Uterus (tissue), 4 donors: ENCODE results near the gene NIM1K. TPM values are rescaled to one million over a fixed set of nuclear protein-coding genes. Genes with fewer than 3 reads are reported as not detected.
A peak's percentile ranks its signal among the peaks of the same experiment; 100 is the strongest.
"Not testable (repeated sequence)": the region's sequence is repeated elsewhere in the genome, so short reads cannot be mapped to it uniquely, and the experiment has no call there.

Source experiments
- DNase-seq, 2 donors: peaks; one replicate each; pipeline ENCODE4 v3.0.0-alpha.2; 2019 to 2020
- H3K27ac ChIP-seq, 2 donors: fragments of 200-600 bp; sonication (generic); 1 replicate in 1 of 2; 2 replicates in 1 of 2; pipeline ENCODE4 v1.5.1; 2016 to 2018
- H3K27me3 ChIP-seq, 2 donors: fragments of 200-600 bp; sonication (generic); one replicate each; pipeline ENCODE4 v1.5.1; 2018 to 2019; ENCODE audit warnings: control low read depth in 1 of 2
- H3K36me3 ChIP-seq, 2 donors: fragments of 200-600 bp; sonication (generic); one replicate each; pipeline ENCODE4 v1.5.1; 2019; ENCODE audit warnings: control low read depth in 1 of 2
- H3K4me1 ChIP-seq, 2 donors: fragments of 200-600 bp; sonication (generic); one replicate each; pipeline ENCODE4 v1.5.1; 2018 to 2019; ENCODE audit warnings: control low read depth in 1 of 2
- H3K4me3 ChIP-seq, 2 donors: fragments of 200-600 bp; sonication (generic); 1 replicate in 1 of 2; 2 replicates in 1 of 2; pipeline ENCODE4 v1.5.1; 2018 to 2019; ENCODE audit warnings: mild to moderate bottlenecking in 1 of 2
- H3K9me3 ChIP-seq, 2 donors: fragments of 200-600 bp; sonication (generic); one replicate each; pipeline ENCODE4 v1.5.1; 2019; ENCODE audit warnings: control low read depth in 1 of 2
- CTCF ChIP-seq, 4 experiments: fragments of 200-600 bp in 2 of 4; fragments of 450-650 bp in 2 of 4; sonication (generic) in 2 of 4; IDR thresholded peaks; one replicate each; pipeline ENCODE4 v1.5.1; 2016 to 2019; ENCODE audit warnings: antibody characterized with exemption in 4 of 4, mild to moderate bottlenecking in 2 of 4, moderate library complexity in 1 of 4
- POLR2A ChIP-seq, 2 donors: fragments of 450-650 bp; IDR thresholded peaks; one replicate each; pipeline ENCODE4 v1.6.1; 2016; ENCODE audit warnings: antibody characterized with exemption in 2 of 2, mild to moderate bottlenecking in 1 of 2, moderate library complexity in 1 of 2
- intact Hi-C: fragments of 100-400 bp; cut with DNase I; formaldehyde crosslinking; loops from one replicate; pipeline ENCODE4 v1.15.1; 2023; ENCODE audit warnings: low total_unique reads
- total RNA-seq, 4 donors: library from RNA; depleted of rRNA in 3 of 4; stranded (reverse); fragments of >200 nt in 3 of 4; gene quantifications; one replicate each; pipeline versions ENCODE4 v1.1.0 to v1.2.4, GENCODE V29; 2014 to 2023
- donor health status: DM: yes; HTN: yes; CAD: no.

Gene NIM1K
- total RNA-seq, 4 donors from 2014 or later = 0.26 to 0.79 (median 0.35) TPM; not detected in 1

GRCh38 chr5:43182421-43182820 lies 9.6 kb upstream of the NIM1K start:
- DNase-seq = no peak
- H3K27me3 ChIP-seq = no peaks in the 10 kb centered on the region
- H3K4me3 ChIP-seq = no peak overlapping the region
- intact Hi-C loops = no loop called here
- H3K36me3 ChIP-seq = no peaks in the 10 kb centered on the region
- H3K27ac ChIP-seq = no peak overlapping the region
- H3K4me1 ChIP-seq = no peaks in the 10 kb centered on the region
- no peaks in the 10 kb centered on the region for H3K9me3 ChIP-seq
- TF ChIP-seq CTCF (IDR thresholded peaks at IDR 0.05) (no peak), POLR2A (IDR thresholded peaks at IDR 0.05) (no peak)

- H3K9me3 ChIP-seq, H3K27ac ChIP-seq, H3K27me3 ChIP-seq, intact Hi-C loops, H3K4me1 ChIP-seq, H3K36me3 ChIP-seq, H3K4me3 ChIP-seq, DNase-seq: not testable (repeated sequence)
These were observed 8.9 kb upstream of the NIM1K start for GRCh38 chr5:43183101-43183500.

GRCh38 chr5:43190755-43191603 lies 1.0 kb upstream of the NIM1K start:
- TF ChIP-seq CTCF (IDR thresholded peaks at IDR 0.05) = no peak
- DNase-seq = no peak
- Histone ChIP-seq H3K27ac (no peak overlapping the region), H3K4me3 (no peak overlapping the region), H3K36me3 (no peaks in the 10 kb centered on the region), H3K27me3 (no peaks in the 10 kb centered on the region), H3K9me3 (no peaks in the 10 kb centered on the region), H3K4me1 (no peaks in the 10 kb centered on the region)
- intact Hi-C loops = no loop called here

GRCh38 chr5:43192558-43193180 lies 644 bp downstream of the NIM1K start:
- peak in 1 of 2 donors; percentile 37 for DNase-seq
- TF ChIP-seq POLR2A (IDR thresholded peaks at IDR 0.05) = no peak
- no peak for TF ChIP-seq CTCF (IDR thresholded peaks at IDR 0.05)
- H3K27ac ChIP-seq = peak overlapping the region in 1 of 2 donors; percentile 33
- no peaks in the 10 kb centered on the region for H3K27me3 ChIP-seq
- H3K9me3 ChIP-seq = no peaks in the 10 kb centered on the region
- peak overlapping the region; percentile 34 to 45 for H3K4me3 ChIP-seq
- H3K36me3 ChIP-seq = no peaks in the 10 kb centered on the region
- intact Hi-C loops = no loop called here
- H3K4me1 ChIP-seq = no peaks in the 10 kb centered on the region

- H3K27ac ChIP-seq = peak overlapping the region in 1 of 2 donors; percentile 33
These were observed 1.3 kb downstream of the NIM1K start for GRCh38 chr5:43193181-43193893.

GRCh38 chr5:43193894-43194265 lies 1.9 kb downstream of the NIM1K start:
- no peaks in the 10 kb centered on the region for H3K4me1 ChIP-seq
- no peak for DNase-seq
- no peak overlapping the region for H3K27ac ChIP-seq
- TF ChIP-seq CTCF (IDR thresholded peaks at IDR 0.05) (no peak), POLR2A (IDR thresholded peaks at IDR 0.05) (no peak)
- no peak overlapping the region for H3K4me3 ChIP-seq
- H3K27me3 ChIP-seq = no peaks in the 10 kb centered on the region
- intact Hi-C loops = no loop called here
- no peaks in the 10 kb centered on the region for H3K9me3 ChIP-seq
- no peaks in the 10 kb centered on the region for H3K36me3 ChIP-seq

More at GRCh38 chr5:43193181-43193893, 1.3 kb downstream of the NIM1K start:
- DNase-seq = peak; percentile 17 to 40
- Histone ChIP-seq H3K4me1 (no peaks in the 10 kb centered on the region), H3K9me3 (no peaks in the 10 kb centered on the region), H3K4me3 (peak overlapping the region; percentile 34 to 45), H3K36me3 (no peaks in the 10 kb centered on the region), H3K27me3 (no peaks in the 10 kb centered on the region)
- intact Hi-C loops = no loop called here
- TF ChIP-seq POLR2A (IDR thresholded peaks at IDR 0.05) = no peak
